GM21717 (cell line): ENCODE data around the gene POR.

Source experiments
- ATAC-seq: cut with Tn5 transposase; IDR thresholded peaks from one replicate; pipeline ENCODE4 v1.9.1; 2021; ENCODE audit warnings: mild to moderate bottlenecking, moderate library complexity; ENCODE audit not compliant: unreplicated experiment

The POR gene

GRCh38 chr7:75915416-75916156 is 631 bp downstream of the POR start:
- peak; percentile 14 for ATAC-seq

GRCh38 chr7:75916259-75916658 is 1.3 kb downstream of the POR start:
- ATAC-seq = no peak

DNA sequence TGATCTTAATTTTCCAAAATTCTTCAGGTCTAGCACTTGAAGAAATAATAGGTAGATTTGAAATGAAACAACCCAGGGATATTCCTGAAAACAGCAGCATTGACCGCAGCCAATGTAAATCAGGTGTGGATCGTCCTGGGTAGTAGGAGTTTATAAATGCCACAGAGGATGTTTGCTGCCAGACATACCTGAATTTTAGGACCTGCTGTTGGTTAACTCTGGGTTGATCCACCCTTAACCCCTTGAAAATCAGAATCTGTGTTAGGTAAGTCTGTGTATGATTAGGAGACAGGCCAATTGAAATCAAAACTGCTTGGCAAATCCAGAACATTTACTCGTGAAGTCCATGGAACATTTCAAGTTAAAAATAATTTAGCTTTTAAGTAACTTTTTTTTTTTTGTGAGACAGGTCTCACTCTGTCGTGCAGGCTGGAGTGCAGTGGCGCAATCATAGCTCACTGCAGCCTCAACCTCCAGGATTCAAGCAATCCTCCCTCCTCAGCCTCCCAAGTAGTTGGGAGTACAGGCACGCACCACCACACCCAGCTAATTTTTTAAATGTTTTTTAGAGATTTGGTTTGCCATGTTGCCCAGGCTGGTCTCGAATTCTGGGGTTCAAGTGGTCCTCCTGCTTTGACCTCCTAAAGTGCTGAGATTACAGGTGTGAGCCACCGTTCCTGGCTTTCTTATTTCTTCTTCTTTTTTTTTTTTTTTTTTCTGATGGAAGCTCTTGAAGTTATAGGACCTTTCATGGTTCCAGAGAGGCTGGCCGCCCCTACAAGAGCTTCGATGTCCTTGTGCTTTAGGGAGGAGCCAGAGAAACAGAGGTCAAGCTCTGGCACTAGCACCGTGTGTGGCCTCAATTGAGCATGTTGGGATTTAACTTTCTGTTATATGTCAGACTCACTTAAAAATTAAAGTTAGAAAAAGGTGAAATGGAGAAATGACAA is 2.0 kb downstream of the POR start:
- no peak for ATAC-seq

DNA sequence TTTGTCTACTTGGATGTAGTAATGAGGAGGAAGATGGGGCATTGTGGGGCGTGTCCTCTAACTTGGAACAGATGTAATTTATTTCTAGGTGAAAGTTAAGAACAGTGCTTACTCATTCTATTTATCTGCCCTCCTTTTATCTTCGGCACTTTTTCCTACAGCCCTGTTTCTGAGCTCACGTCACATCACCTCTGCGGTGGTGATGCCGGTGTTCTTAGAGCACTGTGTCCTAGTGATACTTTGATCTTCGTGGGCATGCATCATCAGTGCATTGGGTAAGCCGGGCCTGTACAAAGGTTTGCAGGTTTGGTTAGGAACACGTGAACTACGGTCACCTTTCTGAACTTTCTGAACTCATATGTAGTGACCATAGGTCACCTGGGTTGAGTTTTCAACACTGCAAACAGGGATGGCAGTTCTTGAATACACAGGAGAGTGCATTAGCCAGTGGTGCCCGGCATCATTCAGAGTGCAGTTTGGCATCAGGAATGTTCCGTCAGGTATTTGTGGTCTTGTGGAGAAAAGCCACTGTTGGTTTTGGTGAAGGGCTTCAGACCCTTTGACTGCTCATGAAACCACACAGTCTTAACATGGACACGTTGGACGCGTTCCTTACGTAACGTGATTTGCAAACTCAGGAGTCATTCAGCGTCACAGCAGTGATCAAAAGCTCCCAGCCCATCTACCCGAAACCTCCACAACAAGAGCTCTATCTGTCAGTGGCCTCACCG is 5.6 kb downstream of the POR start:
- no peak for ATAC-seq

DNA sequence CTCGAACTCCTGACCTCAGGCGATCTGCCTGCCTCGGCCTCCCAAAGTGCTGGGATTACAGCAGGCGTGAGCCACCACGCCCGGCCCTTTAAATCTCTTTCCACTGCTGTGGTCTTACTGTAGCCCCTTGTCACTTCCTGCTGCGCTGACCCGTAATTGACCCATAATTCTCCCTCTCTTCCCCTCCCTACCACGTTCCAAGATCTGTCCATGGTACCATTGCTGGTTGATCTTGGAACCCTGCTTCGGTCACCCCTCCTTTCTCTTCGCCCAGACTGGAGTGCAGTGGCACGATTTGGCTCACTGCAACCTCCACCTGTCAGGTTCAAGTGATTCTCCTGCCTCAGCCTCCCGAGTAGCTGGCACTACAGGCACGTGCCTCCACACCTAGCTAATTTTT is 6.5 kb downstream of the POR start:
- ATAC-seq = no peak

GRCh38 chr7:75922966-75923603 is 8.1 kb downstream of the POR start:
- ATAC-seq = no peak

DNA sequence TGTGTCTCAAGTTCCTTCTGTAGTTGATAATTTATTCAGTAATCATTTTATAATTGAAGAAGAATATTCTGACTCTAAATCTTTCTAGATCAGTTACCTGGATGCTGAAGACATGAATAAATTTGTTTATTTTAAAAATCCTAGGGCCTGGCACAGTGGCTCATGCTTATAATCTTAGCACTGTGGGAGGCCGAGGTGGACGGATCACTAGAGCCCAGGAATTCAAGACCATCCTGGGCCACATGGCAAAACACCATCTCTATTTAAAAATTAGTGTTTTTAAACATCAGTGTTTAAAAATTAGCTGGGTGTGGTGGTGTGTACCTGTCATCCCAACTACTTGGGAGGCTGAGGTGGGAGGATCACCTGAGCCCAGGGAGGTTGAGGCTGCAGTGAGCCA is 9.3 kb downstream of the POR start:
- no peak for ATAC-seq

GRCh38 chr7:75924889-75925288 is 9.9 kb downstream of the POR start:
- no peak for ATAC-seq

GRCh38 chr7:75925717-75926435 is 10.9 kb downstream of the POR start:
- ATAC-seq = no peak

GRCh38 chr7:75928568-75928914 is 13.6 kb downstream of the POR start:
- ATAC-seq = no peak

DNA sequence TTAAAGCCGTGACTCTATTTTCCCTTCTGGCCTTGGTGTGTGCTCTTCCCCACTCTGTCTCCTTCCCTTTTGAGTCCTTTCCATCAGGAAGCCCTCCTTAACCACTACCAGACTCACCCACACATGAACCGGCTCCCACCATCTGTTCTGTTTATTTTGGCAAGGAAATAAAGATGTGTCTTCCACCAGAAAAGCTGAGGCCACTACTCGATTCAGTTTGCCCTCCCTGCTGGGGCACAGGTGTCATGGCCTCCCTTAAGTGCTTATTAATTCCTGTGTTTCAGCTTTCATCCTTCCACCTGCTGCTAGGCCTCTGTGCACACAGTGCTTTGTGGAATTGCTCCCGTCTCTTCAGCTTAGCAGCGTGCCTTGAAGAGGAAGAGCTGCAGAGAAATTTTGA is 16.7 kb downstream of the POR start:
- ATAC-seq = no peak

GRCh38 chr7:75937958-75938786 is 23.2 kb downstream of the POR start:
- ATAC-seq = no peak

DNA sequence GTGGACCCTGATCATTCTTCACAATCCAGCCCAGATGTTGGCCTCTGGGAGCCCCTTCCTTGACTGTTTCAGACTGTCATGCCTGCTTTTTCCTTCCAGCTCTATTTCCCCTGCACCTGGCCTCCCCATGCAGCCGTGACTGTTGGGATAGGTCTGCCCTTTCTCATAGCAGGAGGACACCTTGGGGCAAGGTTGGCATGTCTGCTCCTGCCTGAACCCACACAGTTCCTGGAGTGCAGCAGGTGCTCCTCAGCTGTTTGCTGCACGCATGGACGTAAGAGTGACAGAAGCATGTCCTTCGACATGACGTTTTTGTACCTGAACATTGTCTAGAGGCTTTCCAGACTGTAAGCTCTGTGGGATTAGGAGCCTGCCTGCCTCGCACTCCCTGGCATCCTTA is 24.0 kb downstream of the POR start:
- no peak for ATAC-seq

DNA sequence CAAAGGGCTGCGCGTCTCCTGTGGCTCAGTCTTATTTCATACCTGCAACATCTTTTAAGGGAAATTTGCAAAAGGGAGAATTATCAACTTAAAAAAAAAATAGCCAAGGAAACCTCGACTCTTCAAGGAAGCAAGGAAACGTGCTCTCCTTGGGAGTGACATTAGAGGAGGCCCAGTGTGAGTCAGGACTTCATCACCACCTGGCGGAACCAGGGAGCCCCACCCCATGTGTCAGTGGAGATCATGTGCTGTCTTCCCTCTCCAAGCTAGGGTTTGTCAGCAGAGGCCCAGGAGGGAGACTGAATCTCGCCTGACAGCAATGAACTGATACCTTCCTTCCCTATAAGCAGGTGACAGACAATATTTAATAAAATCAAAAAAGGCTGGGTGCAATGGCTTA is 28.9 kb downstream of the POR start:
- ATAC-seq = no peak

- ATAC-seq = no peak
Measured at GRCh38 chr7:75944507-75944906, 29.6 kb downstream of the POR start.

DNA sequence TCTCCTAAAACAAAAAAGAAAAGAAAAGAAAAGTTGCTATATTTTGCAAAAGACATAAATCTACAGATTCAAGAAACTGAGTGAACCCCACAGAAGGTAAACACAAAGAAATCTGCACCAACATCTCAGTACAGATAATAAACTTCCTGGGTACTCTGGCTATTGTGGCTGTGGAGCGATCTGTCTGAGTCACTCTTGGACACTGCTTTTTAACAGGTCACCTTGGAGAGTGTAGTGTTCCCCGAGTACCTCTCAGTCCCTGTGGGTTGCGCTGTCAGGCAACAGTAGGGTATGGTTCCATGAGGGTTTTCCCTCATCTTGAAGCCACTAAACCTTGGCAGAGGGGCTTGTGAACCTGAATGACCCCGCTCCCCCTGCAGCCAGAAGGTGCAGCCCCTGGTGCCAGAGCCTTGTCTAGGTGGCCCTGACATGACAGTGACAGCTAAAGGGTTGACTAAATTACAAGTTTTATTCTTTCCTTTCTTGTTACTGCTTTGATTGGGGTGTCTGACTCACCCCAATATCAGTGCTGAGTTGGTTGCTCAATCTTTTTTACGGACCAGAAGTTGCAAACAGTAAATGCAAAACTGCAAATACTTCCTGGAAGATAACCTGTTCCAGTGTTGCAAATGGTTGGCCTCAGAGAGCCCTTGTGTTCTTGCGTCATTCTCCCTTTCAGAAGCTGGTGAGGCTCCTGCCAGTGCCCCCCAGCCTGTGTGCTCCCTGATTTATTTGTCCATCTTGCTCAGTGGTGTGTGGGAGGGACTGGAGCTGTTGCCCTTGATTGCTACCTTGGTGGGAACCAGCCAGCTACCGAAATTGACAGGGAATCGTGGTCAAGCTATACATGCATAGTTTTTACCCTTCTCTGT is 30.6 kb downstream of the POR start:
- ATAC-seq = no peak

DNA sequence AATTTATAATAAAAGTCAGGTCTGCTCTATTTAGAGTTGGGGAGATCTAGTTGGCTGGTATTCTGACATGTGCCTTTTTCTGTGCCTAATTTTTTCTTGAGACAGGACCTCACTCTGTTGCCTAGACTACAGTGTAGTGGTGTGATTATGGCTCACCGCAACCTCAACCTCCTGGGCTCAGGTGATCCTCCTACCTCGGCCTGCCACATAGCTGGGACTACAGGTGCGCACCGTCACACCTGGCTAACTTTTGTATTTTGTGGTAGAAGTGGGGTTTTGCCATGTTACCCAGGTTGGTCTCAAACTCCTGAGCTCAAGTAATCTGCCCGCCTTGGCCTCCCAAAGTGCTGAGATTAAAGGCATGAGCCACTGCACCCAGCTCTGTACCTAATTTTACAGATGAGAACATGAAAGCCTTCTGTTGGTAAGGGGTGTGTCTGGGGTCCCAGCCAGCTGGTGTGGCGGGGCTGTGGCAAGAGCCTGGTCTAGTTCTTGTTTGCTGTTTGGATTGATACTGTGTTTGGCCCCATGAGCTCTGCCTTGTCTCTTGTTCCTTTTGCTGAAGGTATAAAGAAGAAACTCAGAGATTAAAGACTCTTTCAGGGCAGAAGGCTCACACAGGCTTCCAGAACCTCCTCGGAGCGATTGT is 31.4 kb downstream of the POR start:
- ATAC-seq = no peak

GRCh38 chr7:75948179-75948578 is 33.2 kb downstream of the POR start:
- no peak for ATAC-seq
